GM21367 (cell line): ENCODE measurements around the gene FNDC11.

Experiments
- ATAC-seq: cut with Tn5 transposase; IDR thresholded peaks from one replicate; pipeline ENCODE4 v1.9.1; 2021; ENCODE audit not compliant: unreplicated experiment

Gene FNDC11

DNA sequence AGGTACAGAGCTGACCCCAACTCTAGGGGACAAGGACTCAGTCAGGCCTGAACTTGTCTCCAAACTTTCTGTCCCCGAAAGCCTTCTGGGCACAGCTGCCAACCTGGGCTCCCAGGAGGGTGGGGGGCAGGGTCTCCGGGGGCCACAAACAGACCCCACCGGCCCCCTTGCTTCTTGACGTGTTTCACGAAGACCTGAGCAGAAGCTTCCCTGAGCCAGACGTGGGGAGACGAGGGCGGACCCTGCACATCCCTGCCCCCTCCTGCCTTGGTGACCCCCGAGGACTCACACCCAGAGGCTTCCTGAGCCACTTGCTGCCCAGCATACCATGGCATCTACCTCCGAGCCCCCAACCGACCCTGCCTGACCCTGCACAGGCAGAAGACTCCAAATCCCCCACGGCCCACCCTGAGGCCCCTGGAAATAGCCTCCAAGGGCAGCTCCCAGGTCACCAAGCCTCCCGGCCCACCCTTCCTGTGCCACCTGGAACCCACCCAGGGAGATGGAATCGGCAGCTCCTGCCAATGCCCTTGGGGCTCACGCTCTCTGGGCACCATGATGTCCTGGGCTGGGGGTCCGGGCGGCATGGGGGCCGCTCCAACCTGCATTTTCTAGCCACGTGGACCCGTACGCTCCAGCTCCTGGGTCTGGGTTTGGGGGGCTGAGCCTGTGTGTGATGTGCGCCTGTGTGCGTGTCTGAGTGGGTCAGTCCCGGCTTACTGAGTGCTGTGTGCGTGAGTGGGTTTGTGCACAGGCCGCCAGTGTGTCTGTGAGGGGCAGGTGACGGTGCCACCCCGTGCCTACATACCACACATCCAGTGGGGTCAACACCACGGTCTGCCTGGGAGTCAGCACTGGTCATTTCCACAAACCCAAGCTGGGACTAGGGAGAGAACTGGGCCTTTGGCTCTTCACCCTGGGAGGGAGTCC, 14.3 kb upstream of the FNDC11 start:
- ATAC-seq, result no peak

DNA sequence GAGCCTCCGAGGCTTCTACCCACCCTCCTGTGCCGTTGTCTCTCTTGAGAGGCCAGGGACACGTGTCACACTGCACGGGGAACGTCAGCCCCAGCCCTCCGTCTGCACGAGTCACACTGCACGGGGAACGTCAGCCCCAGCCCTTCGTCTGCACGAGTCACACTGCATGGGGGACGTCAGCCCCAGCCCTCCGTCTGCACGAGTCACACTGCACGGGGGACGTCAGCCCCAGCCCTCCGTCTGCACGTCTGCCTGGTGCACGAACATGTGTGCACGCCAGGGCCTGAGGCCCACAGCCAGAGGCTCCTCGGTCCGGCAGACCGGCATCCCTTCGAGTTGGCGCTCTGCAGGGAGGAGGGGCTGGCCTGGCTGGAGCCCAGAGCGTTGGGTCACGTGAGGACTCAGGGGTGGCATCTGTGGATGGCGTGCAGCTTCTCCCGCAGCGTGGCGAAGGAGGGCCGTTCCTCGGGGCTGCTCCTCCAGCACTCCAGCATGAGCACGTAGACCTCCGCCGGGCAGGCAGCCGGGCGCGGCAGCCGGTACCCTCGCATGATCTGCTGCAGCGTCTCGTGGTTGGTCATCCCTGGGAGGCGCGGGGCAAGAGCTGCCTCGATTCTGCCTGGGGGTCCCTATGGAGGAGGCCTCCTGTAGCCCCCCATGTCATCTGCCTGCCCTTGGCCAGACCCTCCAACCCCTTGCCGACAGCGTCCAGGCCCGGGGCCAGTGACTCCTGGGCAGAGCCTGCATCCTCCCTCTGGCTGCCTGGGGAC, 13.4 kb upstream of the FNDC11 start:
- ATAC-seq, result no peak

DNA sequence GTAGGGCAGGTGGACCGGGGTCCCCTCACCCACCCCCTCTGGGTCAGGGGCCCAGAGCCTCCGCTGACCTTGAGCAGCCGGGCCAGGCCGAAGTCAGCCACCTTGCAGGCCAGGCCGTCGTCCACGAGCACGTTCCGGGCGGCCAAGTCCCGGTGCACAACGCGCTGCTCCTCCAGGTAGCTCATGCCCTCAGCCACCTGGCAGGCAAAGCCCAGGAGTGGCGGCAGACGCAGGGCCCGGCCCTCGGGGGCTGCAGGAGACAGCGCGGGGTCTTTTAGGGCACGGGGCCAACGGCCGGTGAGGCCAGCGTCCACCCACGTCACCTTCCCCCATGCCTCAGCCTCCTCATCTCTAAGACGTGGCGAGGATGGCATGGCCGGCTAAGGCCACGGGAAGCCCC, 12.6 kb upstream of the FNDC11 start:
- ATAC-seq, result no peak

DNA sequence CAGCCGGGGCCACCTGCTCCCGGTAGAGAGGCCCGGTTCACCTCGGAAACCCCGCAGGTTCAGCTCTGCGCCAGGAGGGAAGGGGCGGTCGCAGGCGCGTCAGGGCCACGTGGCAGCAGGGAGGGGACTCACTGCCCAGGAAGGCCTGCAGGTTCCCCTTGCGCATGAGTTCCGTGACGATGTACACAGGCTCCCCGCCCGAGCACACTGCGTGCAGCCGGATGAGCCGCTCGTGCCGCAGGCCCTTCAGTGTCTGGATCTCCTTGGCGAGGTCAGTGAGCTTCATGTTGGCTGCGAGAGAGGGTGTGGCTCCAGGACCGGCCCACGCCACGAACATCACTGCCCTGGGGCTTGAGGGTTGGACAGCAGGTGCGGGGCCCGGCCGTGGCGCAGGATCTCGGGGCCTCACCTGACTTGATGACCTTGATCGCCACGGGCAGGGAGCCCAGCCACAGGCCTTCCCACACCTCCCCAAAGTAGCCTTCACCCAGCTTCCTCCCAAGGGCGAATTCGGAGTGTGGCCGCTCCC, 11.9 kb upstream of the FNDC11 start:
- no peak for ATAC-seq

GRCh38 chr20:63542696-63543095, 11.3 kb upstream of the FNDC11 start:
- no peak for ATAC-seq

DNA sequence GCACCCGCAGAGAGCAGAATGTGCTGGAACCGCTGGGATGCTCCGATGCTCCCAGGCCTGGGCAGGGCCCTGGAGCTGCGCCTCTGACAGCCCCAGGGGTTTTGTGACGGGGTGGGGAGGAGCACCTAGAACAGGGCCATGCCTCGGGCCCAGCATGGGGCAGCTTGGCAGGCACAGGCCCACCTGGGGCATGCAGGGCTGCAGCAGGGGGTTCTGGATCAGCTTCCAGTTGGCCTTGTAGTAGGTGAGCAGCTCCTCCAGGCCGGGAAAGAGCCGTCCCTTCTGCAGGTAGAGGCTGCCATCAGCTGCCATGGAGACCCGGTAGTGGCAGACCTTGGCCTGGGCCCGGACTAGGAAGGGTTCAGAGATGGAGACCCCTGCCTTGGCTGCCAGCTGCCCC, 10.8 kb upstream of the FNDC11 start:
- no peak for ATAC-seq

DNA sequence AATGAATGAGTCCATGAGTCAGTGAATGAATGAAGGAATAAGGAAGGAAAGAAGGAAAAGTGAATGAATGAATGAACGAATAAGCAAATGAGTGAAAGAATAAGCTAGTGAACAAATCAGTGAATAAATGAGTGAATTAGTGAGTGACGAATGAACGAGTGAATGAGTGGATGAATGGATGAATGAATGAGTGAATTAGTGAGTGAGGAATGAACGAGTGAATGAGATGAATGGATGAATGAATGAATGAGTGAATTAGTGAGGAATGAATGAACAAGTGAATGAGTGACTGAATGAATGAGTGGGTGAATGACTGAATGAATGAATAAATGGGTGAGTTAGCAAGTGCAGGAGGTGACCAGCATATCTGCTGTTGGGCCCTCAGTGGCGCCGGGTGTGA, 10.2 kb upstream of the FNDC11 start:
- ATAC-seq, result no peak

GRCh38 chr20:63544241-63544957, 9.6 kb upstream of the FNDC11 start:
- no peak for ATAC-seq

DNA sequence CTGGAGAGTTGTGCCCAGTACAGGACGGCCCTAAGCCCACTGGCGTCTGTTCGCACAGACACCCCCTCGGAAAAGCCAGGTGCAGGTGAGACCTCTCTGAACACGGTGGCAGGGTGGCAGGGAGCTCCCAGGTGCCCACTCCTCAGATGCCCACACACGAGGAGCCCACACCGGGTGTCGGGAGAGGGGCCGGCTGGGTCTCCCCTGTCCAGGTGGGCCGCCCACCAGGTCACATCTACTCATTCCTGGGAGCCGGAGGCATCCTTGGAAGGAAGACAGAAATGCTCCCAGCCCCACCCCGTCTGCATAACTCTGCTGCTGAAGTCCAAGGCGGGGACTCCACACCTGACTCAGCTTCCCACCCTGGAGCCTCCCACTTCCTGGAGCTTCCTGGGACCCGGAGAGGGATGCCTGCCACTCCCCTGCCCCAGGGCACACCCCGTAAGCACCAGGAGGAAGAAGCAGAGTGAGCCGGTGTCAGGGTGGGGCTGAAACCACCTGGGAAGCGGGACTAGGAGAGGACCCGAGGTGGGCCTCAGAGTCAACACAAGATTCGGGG, 8.9 kb upstream of the FNDC11 start:
- no peak for ATAC-seq

DNA sequence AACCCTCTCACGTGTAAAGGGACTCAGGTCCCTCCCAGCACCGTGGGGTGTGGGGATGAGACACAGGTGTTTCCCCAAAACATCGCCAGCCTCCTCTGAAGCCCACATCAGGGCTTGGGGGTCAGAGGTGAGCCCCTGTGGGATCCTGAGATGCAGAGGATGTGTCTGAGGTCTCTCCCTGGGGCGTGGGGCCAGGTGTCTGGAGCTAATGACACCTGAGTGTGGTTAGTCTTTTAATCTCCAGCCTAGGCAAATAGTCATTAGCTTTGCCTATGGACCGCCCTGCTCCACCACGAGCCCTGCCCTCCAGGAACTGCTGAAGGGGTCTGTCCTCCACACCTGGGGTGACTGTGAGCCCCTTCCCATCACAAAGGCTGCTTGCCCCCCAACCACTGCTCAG, 8.1 kb upstream of the FNDC11 start:
- no peak for ATAC-seq

DNA sequence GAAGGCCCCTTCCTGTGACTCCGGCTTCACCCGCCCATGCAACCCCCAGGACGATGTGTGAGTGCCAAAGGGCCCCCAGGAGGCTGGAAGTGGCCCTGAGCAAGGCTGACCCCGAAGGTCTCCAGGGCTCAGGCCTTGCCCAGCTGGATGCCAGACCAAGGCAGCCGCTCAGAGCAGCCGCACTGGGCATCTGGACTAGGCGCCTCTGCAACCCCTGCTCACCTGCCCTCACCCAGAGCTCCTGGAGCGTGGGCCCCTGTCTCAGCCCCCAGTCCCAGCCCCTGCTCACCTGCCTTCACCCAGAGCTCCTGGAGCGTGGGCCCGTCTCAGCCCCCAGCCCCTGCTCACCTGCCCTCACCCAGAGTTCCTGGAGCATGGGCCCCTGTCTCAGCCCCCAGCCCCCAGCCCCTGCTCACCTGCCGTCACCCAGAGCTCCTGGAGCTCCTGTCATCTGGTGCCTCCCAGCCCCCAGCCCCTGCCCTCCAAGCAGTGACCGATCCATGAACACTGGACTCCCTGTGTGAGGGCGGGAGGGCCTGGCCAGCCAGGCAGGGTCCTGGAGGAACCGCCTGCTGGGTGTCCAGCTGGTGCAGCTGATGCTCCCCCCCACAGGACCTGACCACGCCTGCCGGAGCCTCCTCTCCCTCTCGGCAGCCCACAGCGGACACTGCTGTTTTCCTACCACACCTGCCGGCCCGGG, 7.6 kb upstream of the FNDC11 start:
- ATAC-seq, result no peak

DNA sequence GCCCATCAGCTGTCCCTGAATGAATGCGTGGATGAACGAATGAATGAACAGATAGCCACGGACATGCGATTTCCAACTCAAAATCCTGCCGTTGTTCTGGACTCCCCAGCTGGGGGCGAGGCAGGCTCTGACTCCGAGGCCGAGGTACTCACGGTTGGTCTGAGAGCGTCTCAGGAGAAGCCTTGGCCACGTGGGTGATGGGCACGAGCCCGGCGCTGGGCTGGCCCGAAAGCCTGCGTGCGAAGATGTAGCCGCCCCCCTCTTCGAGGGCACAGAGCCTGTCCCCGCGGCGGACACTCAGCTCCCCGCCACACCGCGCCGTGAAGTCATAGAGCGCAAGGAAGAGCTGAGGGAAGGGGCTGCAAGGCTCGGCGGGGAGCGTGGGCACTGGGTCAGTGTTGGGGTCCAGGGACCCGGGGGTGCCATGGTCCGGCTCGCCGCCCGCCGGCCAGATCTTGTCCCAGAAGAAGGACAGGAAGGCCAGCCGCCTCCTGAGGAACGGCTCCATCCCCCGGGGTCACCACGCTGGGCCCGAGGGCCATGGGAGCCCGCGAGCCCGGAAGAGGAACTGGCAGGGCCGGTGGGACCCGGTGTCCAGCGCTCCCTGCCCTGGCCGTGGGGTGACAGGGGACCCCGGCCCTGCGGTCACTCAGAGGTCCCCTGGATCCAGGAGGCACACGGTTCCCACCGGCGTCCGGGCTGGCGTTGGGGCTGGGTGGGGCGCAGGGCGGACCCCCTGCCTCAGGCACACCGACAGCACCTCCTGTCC, 6.8 kb upstream of the FNDC11 start:
- ATAC-seq, result no peak

DNA sequence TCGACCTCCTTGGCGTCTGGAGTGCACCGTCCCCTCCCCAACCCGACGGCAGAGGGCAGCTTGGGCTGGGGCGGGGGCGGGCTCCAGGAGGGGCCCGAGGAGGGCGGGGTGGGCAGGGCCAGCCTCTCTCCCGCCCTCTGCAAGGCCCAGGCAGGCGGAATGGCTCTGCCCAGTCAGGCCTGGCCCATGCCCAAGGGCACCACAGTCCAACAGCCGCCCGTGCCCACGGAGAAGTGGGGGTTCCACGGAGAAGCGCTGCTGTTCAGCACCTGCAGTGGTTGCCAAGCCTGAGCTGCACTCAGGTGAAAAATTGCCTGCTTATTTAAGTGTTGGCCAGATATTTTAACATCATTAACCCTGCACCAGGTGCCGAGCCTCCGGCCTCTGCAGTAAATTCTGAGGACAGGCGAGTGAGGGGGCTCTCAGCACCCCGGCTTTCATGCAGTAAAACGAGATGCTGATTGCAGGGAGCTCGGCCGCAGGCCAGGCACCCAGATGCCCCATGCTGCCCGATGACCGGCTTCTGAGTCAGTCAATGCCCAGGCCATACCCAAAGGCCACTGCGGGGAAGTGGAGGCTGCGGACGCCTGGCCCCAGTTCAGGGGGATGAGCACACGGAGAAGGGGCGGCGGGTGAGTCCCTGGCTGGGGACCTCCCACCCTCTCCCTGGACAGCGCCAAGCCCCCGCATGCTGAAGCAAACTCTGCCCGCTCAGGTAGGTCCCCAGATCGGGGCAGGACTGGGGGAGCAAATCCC, 6.1 kb upstream of the FNDC11 start, which contains the start of gene SRMS:
Gene SRMS, minus strand, starts transcription at position 25 of the 756 bp plus-strand sequence. CDS start 286 bp downstream, outside the sequence.
- no peak for ATAC-seq

GRCh38 chr20:63548542-63548941, 5.4 kb upstream of the FNDC11 start:
- no peak for ATAC-seq

GRCh38 chr20:63549019-63549418, 4.9 kb upstream of the FNDC11 start:
- no peak for ATAC-seq

GRCh38 chr20:63549679-63550282, 4.2 kb upstream of the FNDC11 start:
- ATAC-seq, result no peak

DNA sequence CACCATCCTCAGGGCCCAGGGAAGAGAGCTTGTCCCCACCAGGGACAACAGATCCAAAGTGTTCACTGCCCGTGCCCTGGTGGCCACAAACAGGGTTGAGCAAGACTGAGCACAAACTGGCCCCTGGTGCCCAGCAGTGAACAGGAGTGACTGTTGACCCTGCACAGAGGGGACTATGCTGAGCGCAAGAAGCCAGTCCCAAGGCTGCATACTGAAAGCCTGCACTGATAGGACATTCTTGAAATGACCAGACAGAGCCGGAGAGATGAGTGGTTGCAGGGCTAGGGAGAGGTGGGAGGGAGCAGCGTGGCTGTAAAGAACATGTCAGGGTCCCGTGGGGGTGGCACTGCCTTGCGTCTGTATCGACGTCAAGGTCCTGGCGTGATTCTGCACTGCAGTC, 2.9 kb upstream of the FNDC11 start:
- ATAC-seq, result no peak

DNA sequence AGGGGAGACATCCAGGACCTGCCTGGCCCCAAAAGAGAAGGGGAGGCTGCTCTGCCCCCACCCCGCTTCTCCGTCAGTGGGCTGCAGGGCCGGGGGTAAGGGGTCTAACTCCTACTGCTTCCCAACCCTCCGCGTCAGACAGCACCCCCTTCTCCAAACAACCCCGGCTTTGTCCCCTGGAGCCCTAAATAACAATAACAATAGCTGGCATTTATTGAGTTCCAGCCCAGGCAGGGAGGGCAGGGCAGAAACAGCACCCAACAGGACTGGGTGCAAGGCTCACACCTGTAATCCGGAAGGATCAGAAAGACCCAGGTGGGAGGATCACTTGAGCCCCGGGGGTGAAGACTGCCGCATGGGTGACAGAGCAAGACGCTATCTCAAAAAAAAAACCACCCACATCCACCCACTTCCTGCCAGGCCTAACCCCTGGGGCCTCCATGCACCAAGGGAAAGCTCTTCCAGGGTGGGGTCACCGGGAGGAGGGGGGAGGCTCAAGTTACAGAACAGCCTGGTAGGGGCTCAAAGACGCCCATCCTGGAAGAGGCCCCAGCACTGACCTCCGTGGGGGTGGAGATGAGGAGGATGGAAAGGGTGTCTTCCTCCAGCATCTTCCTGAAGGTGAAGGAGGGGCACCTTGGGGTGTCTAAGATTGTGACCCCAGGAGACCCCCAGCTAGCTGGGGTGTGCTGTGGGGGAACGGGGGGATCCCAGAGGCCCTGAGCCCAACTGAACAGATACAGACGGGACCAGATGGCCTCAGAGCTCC, 1.3 kb upstream of the FNDC11 start:
- ATAC-seq, result peak; percentile 26
